Cerebellar cortex (tissue), 1 donor: ENCODE results near the gene RABIF.

ENCODE experiments used
- DNase-seq: peaks from one replicate; pipeline ENCODE4 v3.0.0-alpha.2; 2015; ENCODE audit warnings: low spot score

Gene RABIF

DNA sequence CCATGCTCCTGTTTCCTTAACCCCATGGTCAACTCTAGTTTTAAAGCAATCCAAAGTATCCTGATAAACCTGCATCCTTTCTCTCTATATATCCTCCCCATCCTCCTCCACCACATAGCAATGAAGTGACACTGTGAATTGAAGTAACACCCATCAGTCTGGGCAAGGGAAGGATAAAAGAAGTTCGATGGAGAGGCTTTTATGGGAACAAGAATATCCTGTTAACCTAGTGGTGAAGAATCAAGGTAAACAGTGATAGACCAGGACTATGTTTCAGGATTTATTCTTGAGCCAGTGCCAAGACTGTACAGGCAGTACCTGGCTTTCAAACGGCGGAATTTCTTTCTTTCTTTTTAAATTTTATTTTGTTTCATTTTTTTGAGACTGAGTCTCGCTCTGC, 17.6 kb downstream of the RABIF start:
- no peak for DNase-seq

- no peak for DNase-seq
Observed at GRCh38 chr1:202862679-202863560, 26.0 kb downstream of the RABIF start.

- DNase-seq, result peak; percentile 91
Observed at GRCh38 chr1:202861420-202862132, 27.4 kb downstream of the RABIF start.

GRCh38 chr1:202860744-202861419, 28.1 kb downstream of the RABIF start:
- peak; percentile 62 for DNase-seq

GRCh38 chr1:202858789-202859414, 30.0 kb downstream of the RABIF start:
- no peak for DNase-seq

- no peak for DNase-seq
Observed at GRCh38 chr1:202858331-202858730, 30.6 kb downstream of the RABIF start.

DNA sequence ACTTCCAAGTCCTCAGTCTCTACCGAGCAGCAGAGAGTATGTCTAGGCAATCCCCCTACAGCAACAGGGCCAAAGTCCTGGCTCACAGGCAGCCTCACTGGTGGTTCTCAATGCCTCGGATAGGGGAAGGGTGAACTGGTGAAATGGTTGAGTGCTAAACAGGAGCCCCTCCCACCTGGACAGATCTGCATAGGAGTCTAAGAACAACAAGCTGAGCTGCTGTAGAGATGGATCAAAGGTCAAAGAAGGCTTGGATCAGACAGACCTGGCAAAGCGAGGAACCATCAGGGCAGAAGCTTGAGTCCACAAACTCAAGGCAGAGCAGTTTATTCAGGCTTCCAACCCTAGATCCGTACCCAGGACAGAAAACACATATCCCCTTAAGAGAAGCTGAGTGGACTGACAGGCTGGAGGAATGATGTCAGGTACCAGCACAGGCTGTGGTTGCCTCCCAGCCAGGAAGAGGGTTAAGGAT, 31.8 kb downstream of the RABIF start:
- no peak for DNase-seq

GRCh38 chr1:202856014-202856413, 32.9 kb downstream of the RABIF start:
- no peak for DNase-seq

DNA sequence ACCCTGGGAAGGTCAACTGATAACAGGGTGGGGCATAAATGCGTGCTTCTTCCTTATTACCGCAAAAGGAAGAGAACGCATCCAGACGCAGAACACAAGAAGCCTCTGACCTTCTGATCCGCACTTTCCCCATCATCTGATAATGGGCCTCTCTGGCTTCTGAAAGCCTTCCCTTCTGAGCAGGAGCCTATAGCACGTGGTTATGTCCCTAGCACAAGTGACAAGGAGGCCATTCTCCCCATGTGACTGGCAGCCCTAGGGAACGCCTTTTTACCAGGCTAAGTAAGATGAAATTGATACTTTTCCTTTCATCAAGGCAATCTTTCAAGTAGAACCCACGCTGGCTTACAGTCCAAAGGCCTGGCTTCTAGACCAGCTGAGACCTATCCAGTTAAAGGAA, 34.2 kb downstream of the RABIF start:
- DNase-seq, result no peak

- DNase-seq, result peak; percentile 68
Observed at GRCh38 chr1:202852163-202852904, 36.6 kb downstream of the RABIF start.

GRCh38 chr1:202850593-202851362, 38.2 kb downstream of the RABIF start:
- no peak for DNase-seq

DNA sequence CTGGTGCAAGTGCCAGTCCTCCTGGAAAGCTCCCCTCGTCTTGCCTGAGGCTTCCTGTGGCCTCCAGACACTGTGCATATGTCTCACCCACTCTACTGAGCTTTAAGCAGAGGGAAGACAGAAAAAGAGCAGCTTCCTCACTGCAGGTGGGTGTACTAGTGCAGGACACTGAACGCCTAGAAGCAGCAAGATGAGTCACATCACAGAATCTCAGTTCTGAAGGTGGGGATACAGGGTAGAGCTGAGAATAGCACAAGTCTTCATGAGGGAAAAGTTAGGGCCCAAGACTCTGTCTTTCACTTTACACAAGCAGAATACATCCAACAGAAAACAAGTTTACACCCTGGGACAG, 40.8 kb downstream of the RABIF start:
- DNase-seq, result no peak

GRCh38 chr1:202844935-202845334, 44.0 kb downstream of the RABIF start:
- no peak for DNase-seq

- DNase-seq, result no peak
Observed at GRCh38 chr1:202844259-202844658, 44.7 kb downstream of the RABIF start.

DNA sequence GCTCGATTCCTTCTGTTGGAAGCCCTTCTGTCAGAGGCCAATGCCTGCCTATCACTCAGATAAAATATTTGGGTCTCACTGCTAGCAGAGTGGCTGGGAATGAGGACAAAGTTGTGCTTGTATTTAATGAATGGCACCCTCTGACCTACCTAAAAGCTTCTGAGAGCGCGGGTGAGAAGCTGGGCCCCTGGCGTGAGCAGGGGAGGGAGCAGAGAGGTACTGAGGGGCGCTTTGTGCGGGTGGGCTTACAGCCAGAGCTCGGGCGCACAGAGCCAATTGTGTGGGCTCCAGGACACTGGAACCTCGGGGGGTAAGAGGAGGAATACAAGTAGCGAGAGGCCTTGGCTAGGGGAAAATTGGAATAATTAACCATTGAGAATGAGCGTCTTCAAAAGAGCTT, 45.9 kb downstream of the RABIF start:
- DNase-seq, result no peak

- no peak for DNase-seq
Observed at GRCh38 chr1:202837746-202838262, 51.1 kb downstream of the RABIF start.

DNA sequence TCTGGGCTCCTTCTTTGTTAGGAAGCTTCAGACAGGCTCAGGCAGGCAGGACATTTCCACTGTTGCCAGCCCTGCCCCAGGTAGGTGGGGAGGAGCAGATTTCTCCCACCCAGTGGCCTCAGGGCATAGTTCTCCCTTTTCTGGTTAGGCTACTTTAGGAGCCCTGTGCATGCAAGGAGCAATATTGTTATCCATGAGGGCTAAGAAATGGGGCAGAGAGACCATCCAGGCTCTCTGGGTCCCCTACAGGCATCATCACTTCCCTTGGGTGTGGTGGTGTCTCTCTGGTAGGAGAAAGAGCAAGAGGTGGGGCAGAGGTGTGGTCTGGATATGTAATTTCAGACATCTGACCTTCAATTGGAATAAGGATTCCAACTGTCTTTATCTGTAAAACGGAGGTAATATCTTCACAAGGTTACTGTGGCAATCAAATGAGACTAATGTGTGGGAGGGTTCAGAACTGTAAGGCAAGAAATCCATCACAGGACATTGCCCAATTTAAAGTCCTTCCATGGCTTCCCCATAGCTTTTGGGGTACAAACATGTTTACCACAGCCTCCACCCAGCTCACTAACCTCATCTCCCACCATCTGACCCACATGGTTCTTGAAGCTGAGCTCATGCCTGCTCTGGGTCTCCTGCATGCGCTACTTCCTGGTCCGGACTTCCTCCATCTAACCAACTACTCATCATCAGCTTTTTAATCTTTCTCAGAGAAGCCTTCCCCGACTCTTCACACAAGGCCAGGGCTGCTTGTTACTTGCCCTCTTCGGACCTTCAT, 52.1 kb downstream of the RABIF start:
- DNase-seq, result no peak

- DNase-seq, result no peak
Observed at GRCh38 chr1:202835548-202836072, 53.3 kb downstream of the RABIF start.

DNA sequence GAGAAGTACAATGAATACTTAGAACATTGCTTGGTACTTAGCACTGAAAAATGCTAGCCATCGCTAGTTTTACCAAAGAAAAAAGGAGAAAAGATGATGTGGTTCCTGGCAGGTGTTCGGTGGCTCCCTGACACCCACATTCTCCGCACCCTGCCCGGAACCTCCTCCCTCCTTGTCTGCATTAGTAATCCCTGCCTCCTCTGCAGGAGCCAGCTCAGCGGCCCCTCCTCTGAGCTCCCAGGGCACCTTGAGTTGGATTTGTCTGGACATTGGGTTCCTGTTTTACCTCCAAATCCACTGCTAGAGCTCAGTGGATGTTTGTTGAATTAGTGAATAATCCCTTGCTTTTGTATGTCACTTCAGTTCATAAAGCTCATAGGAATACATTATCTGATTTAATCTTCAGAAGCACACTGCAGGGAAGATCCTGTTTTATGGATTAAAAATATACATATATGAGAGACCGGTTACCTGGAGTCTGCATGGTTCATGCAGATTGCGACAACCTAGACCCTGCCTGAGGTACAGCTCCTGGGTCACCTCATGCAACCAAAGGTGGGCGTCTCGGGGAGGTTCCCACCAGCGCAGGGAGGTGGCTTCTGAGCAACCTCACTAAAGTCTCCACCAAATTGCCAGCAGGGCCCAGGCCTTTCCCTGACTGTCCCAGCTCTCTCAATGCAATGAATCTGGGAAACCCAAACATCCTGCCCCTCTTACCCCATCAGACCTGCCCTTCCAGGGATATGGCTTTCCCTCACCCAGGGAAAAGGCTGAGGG, 54.0 kb downstream of the RABIF start:
- DNase-seq, result no peak
